ENCODE data around the gene ATP6AP2.

ATP6AP2 gene

GRCh38 chrX:40580537-40581335, at the start of gene ATP6AP2:
Gene ATP6AP2, plus strand, starts transcription at chrX:40580970. Its CDS starts 96 bp downstream, at chrX:40581066.
- TF ChIP-seq CTCF (IDR thresholded peaks at IDR 0.05; ENCODE audit: low read depth, low read length, missing control alignments): no peak
- peak within 1 kb of the TSS; percentile 59 for H3K4me3 ChIP-seq (replicated peaks; ENCODE audit: low read depth, low read length)
- peak; percentile 83 for DNase-seq (ENCODE audit: extremely low read depth, low read depth)

- DNase-seq (ENCODE audit: extremely low read depth, low read depth): no peak
- TF ChIP-seq CTCF (IDR thresholded peaks at IDR 0.05; ENCODE audit: low read depth, low read length, missing control alignments): no peak
- H3K4me3 ChIP-seq (replicated peaks; ENCODE audit: low read depth, low read length): no peak overlapping the region
Measured at GRCh38 chrX:40531056-40531826, 49.5 kb upstream of the ATP6AP2 start.

- no peak for TF ChIP-seq CTCF (IDR thresholded peaks at IDR 0.05; ENCODE audit: low read depth, low read length, missing control alignments)
- no peak overlapping the region for H3K4me3 ChIP-seq (replicated peaks; ENCODE audit: low read depth, low read length)
Measured at GRCh38 chrX:40537310-40537709, 43.5 kb upstream of the ATP6AP2 start.

GRCh38 chrX:40538406-40538805, 42.4 kb upstream of the ATP6AP2 start:
- no peak for DNase-seq (ENCODE audit: extremely low read depth, low read depth)
- TF ChIP-seq CTCF (IDR thresholded peaks at IDR 0.05; ENCODE audit: low read depth, low read length, missing control alignments): no peak
- H3K4me3 ChIP-seq (replicated peaks; ENCODE audit: low read depth, low read length): no peak overlapping the region

More at GRCh38 chrX:40537310-40537709, 43.5 kb upstream of the ATP6AP2 start:
- DNase-seq (ENCODE audit: extremely low read depth, low read depth): no peak

- DNase-seq (ENCODE audit: extremely low read depth, low read depth): no peak
- TF ChIP-seq CTCF (IDR thresholded peaks at IDR 0.05; ENCODE audit: low read depth, low read length, missing control alignments): peak; percentile 10
- H3K4me3 ChIP-seq (replicated peaks; ENCODE audit: low read depth, low read length): no peak overlapping the region
Measured at GRCh38 chrX:40539214-40540142, 41.3 kb upstream of the ATP6AP2 start.

- TF ChIP-seq CTCF (IDR thresholded peaks at IDR 0.05; ENCODE audit: low read depth, low read length, missing control alignments): no peak
- no peak for DNase-seq (ENCODE audit: extremely low read depth, low read depth)
- H3K4me3 ChIP-seq (replicated peaks; ENCODE audit: low read depth, low read length): no peak overlapping the region
Measured at GRCh38 chrX:40542208-40542607, 38.6 kb upstream of the ATP6AP2 start.

Measured in HFF-Myc (cell line).